GM12878 (cell line): Measurements from ENCODE around the gene LSP1. TPM values are rescaled to one million over a fixed set of nuclear protein-coding genes. Genes with fewer than 3 reads are reported as not detected.

Source experiments
- FOXM1 ChIP-seq: IDR thresholded peaks from 2 replicates; pipeline ENCODE4 v1.6.1; 2012; ENCODE audit warnings: low read depth, mild to moderate bottlenecking, inconsistent platforms, low read length, moderate library complexity
- HSF1 ChIP-seq: fragments of 150-350 bp; IDR thresholded peaks from 2 replicates; pipeline ENCODE4 v1.6.1; 2014; ENCODE audit warnings: mild to moderate bottlenecking, low read depth, low read length
- KLF5 ChIP-seq: fragments of 450-650 bp; IDR thresholded peaks from 2 replicates; pipeline ENCODE4 v1.6.1; 2014; ENCODE audit warnings: mild to moderate bottlenecking; ENCODE audit not compliant: partially characterized antibody
- NFIC ChIP-seq: IDR thresholded peaks from 2 replicates; pipeline ENCODE4 v1.6.1; 2012; ENCODE audit warnings: low read depth, mild to moderate bottlenecking, inconsistent platforms, low read length, moderate library complexity
- NFXL1 ChIP-seq: fragments of 450-650 bp; IDR thresholded peaks from 2 replicates; pipeline ENCODE4 v1.6.1; 2017; ENCODE audit warnings: antibody characterized with exemption, mild to moderate bottlenecking, borderline replicate concordance
- SREBF1 ChIP-seq: IDR thresholded peaks from 2 replicates; pipeline ENCODE4 v1.6.1; 2012; ENCODE audit warnings: mild to moderate bottlenecking, low read length
- STAT3 ChIP-seq: IDR thresholded peaks from 2 replicates; pipeline ENCODE4 v1.6.1; 2011; ENCODE audit warnings: low read depth, low read length, improper control_type of control experiment
- TCF12 ChIP-seq: IDR thresholded peaks from 2 replicates; pipeline ENCODE4 v1.6.1; 2011; ENCODE audit warnings: low read depth, mild to moderate bottlenecking, low read length
- ZNF217 ChIP-seq: fragments of 450-650 bp; IDR thresholded peaks from 2 replicates; pipeline ENCODE4 v1.6.1; 2017; ENCODE audit warnings: antibody characterized with exemption, mild to moderate bottlenecking
- polyA plus RNA-seq, 11 experiments: library from polyadenylated mRNA; depleted of rRNA in 4 of 11; unstranded in 6 of 11; stranded (reverse) in 5 of 11; fragments of >200 nt; fragmentation: Nextera tagmentation in 4 of 11; fragmentation: Illumina TruSeq in 1 of 11; extraction: Ambion mirVana in 4 of 11; extraction: Trizol in 1 of 11; gene quantifications; 1 replicate in 1 of 11; 2 replicates in 10 of 11; pipeline versions ENCODE4 v1.2.1 to v1.2.3, GENCODE V29; 2011 to 2016; ENCODE audit warnings: inconsistent platforms in 2 of 11, missing spikeins in 2 of 11, low read depth in 1 of 11
- total RNA-seq, 4 experiments: library from RNA; depleted of rRNA in 3 of 4; stranded (reverse); fragments of >200 nt in 3 of 4; fragmentation: Illumina TruSeq in 1 of 4; extraction: Trizol in 1 of 4; gene quantifications; 2 replicates each; pipeline versions ENCODE4 v1.2.1 to v1.2.3, GENCODE V29; 2013 to 2021
- TF ChIP-seq, protein P1 (sequence below): IDR thresholded peaks from 2 replicates; pipeline ENCODE4 v1.6.1; 2012; ENCODE audit warnings: low read depth, low read length, improper control_type of control experiment
- TF ChIP-seq, protein P2 (sequence below): fragments of 450-650 bp; conservative IDR thresholded peaks from 2 replicates; pipeline ENCODE4 v1.6.1; 2017; ENCODE audit warnings: mild to moderate bottlenecking, moderate library complexity

The LSP1 gene
- total and polyA plus RNA-seq, 10 of the 15 experiments (the other 5 are each of a cell fraction or from before 2014, with no cell fraction given): 19.2 to 488 (median 369) TPM

GRCh38 chr11:1854132-1854948, 1.5 kb downstream of the LSP1 start (continued):
- TF ChIP-seq STAT3 (no peak), NFXL1 (no peak), NFIC (no peak), KLF5 (no peak), TCF12 (peak; percentile 98), HSF1 (no peak), SREBF1 (no peak), ZNF217 (0 out of 2 replicates have a peak, but pooled peaks have one; percentile 14), FOXM1 (no peak)
- TF ChIP-seq, protein P1, sequence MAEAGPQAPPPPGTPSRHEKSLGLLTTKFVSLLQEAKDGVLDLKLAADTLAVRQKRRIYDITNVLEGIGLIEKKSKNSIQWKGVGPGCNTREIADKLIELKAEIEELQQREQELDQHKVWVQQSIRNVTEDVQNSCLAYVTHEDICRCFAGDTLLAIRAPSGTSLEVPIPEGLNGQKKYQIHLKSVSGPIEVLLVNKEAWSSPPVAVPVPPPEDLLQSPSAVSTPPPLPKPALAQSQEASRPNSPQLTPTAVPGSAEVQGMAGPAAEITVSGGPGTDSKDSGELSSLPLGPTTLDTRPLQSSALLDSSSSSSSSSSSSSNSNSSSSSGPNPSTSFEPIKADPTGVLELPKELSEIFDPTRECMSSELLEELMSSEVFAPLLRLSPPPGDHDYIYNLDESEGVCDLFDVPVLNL: no peak
- TF ChIP-seq, protein P2, sequence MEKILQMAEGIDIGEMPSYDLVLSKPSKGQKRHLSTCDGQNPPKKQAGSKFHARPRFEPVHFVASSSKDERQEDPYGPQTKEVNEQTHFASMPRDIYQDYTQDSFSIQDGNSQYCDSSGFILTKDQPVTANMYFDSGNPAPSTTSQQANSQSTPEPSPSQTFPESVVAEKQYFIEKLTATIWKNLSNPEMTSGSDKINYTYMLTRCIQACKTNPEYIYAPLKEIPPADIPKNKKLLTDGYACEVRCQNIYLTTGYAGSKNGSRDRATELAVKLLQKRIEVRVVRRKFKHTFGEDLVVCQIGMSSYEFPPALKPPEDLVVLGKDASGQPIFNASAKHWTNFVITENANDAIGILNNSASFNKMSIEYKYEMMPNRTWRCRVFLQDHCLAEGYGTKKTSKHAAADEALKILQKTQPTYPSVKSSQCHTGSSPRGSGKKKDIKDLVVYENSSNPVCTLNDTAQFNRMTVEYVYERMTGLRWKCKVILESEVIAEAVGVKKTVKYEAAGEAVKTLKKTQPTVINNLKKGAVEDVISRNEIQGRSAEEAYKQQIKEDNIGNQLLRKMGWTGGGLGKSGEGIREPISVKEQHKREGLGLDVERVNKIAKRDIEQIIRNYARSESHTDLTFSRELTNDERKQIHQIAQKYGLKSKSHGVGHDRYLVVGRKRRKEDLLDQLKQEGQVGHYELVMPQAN: peak; percentile 87
